SK-N-SH (cell line): ENCODE results near the gene MTHFD2L. TPM values are rescaled to one million over a fixed set of nuclear protein-coding genes. Genes with fewer than 3 reads are reported as not detected.

Experiments
- CTCF ChIA-PET: fragments of 300-600, 350-600 bp; formaldehyde crosslinking; extraction: SDS; loops from one replicate; lab custom pipeline; 2021; lab: Yijun Ruan, JAX
- POLR2A ChIA-PET: fragments of 350-600 bp; sonication (Branson Sonifier 250); formaldehyde crosslinking; extraction: SDS; loops from one replicate; lab custom pipeline; 2020; ENCODE audit warnings: antibody characterized with exemption, inconsistent platforms; lab: Yijun Ruan, JAX
- DNase-seq: peaks from one replicate; pipeline ENCODE4 v3.0.0; 2012
- H2AFZ ChIP-seq: fragments of 200-600 bp; sonication (generic); 2 replicates; pipeline ENCODE4 v1.8.1; 2016; ENCODE audit warnings: antibody characterized with exemption, mild to moderate bottlenecking, low read depth
- H3F3A ChIP-seq: fragments of 200-600 bp; sonication (generic); replicated peaks from 2 replicates; pipeline ENCODE3; 2016; ENCODE audit warnings: antibody characterized with exemption, mild to moderate bottlenecking; ENCODE audit not compliant: insufficient read depth
- H3K27ac ChIP-seq, 2 experiments: fragments of 200-500 bp in 1 of 2; fragments of 200-600 bp in 1 of 2; sonication (Bioruptor generic) in 1 of 2; sonication (generic), shearing (Covaris generic) in 1 of 2; 2 replicates each; pipeline versions ENCODE4 v1.5.1 to v1.6.1; 2014 to 2016; ENCODE audit warnings: low read depth in 2 of 2, inconsistent platforms in 1 of 2, low read length in 1 of 2, mild to moderate bottlenecking in 1 of 2, mixed read lengths in 1 of 2
- H3K27me3 ChIP-seq: fragments of 200-600 bp; sonication (generic), shearing (Covaris generic); 2 replicates; pipeline ENCODE4 v1.6.1; 2016; ENCODE audit warnings: mixed run types; ENCODE audit not compliant: insufficient read depth
- H3K36me3 ChIP-seq, 2 experiments: fragments of 200-500 bp in 1 of 2; fragments of 200-600 bp in 1 of 2; sonication (Bioruptor generic) in 1 of 2; sonication (generic) in 1 of 2; replicated peaks in 1 of 2; 2 replicates each; pipeline versions ENCODE3 to v1.5.1; 2014 to 2016; ENCODE audit warnings: low read length in 1 of 2, mild to moderate bottlenecking in 1 of 2; ENCODE audit not compliant: insufficient read depth in 2 of 2, control insufficient read depth in 1 of 2
- H3K4me1 ChIP-seq, 2 experiments: fragments of 200-500 bp in 1 of 2; fragments of 200-600 bp in 1 of 2; sonication (Bioruptor generic) in 1 of 2; sonication (generic), shearing (Covaris generic) in 1 of 2; 2 replicates each; pipeline versions ENCODE4 v1.5.1 to v1.6.1; 2014 to 2016; ENCODE audit warnings: low read depth in 1 of 2, low read length in 1 of 2, mixed run types in 1 of 2; ENCODE audit not compliant: insufficient read depth in 2 of 2, control insufficient read depth in 1 of 2
- H3K4me2 ChIP-seq: fragments of 200-600 bp; sonication (generic), shearing (Covaris generic); 2 replicates; pipeline ENCODE4 v1.6.1; 2017; ENCODE audit warnings: mixed run types
- H3K4me3 ChIP-seq, 2 experiments: fragments of 200-500 bp in 1 of 2; fragments of 200-600 bp in 1 of 2; sonication (Bioruptor generic) in 1 of 2; sonication (generic), shearing (Covaris generic) in 1 of 2; 2 replicates each; pipeline versions ENCODE4 v1.5.1 to v1.8.1; 2014 to 2016; ENCODE audit warnings: low read depth in 2 of 2, inconsistent platforms in 1 of 2, low read length in 1 of 2, mild to moderate bottlenecking in 1 of 2, mixed read lengths in 1 of 2, moderate library complexity in 1 of 2
- H3K79me2 ChIP-seq: fragments of 200-600 bp; sonication (generic); 2 replicates; pipeline ENCODE4 v1.8.1; 2017; ENCODE audit warnings: mild to moderate bottlenecking; ENCODE audit not compliant: insufficient read depth
- H3K9ac ChIP-seq: fragments of 200-600 bp; sonication (generic); 2 replicates; pipeline ENCODE4 v1.6.1; 2017; ENCODE audit warnings: mixed run types
- H3K9me2 ChIP-seq: fragments of 200-600 bp; sonication (generic); 2 replicates; pipeline ENCODE4 v1.6.1; 2017; ENCODE audit warnings: mixed run types
- H3K9me3 ChIP-seq: fragments of 200-600 bp; sonication (generic); 2 replicates; pipeline ENCODE4 v1.6.1; 2017; ENCODE audit warnings: mixed run types, mild to moderate bottlenecking, moderate library complexity
- H4K20me1 ChIP-seq: fragments of 200-600 bp; sonication (generic); 2 replicates; pipeline ENCODE4 v1.6.1; 2017; ENCODE audit warnings: mild to moderate bottlenecking, mixed run types; ENCODE audit not compliant: insufficient read depth
- FOXJ3 ChIP-seq: sonication (generic); formaldehyde crosslinking; IDR thresholded peaks from 2 replicates; pipeline ENCODE4 v1.5.1; 2020; ENCODE audit warnings: mild to moderate bottlenecking, missing genetic modification reagents
- GABPA ChIP-seq: IDR thresholded peaks from 2 replicates; pipeline ENCODE4 v1.4.0; 2012; ENCODE audit warnings: low read depth, mild to moderate bottlenecking
- GATA2 ChIP-seq: sonication (generic); formaldehyde crosslinking; IDR thresholded peaks from 2 replicates; pipeline ENCODE4 v1.5.0; 2020; ENCODE audit warnings: mild to moderate bottlenecking, missing genetic modification reagents
- MEF2A ChIP-seq: IDR thresholded peaks from 2 replicates; pipeline ENCODE4 v1.4.0; 2012; ENCODE audit warnings: low read depth, borderline replicate concordance
- NFIC ChIP-seq: IDR thresholded peaks from 2 replicates; pipeline ENCODE4 v1.4.0; 2012; ENCODE audit warnings: borderline replicate concordance
- RCOR1 ChIP-seq: fragments of 150-350 bp; IDR thresholded peaks from 2 replicates; pipeline ENCODE4 v1.6.1; 2017; ENCODE audit warnings: antibody characterized with exemption, low read length
- REST ChIP-seq: IDR thresholded peaks from 2 replicates; pipeline ENCODE4 v1.6.1; 2012; ENCODE audit warnings: mild to moderate bottlenecking, low read depth, low read length, moderate library complexity
- RFX5 ChIP-seq: IDR thresholded peaks from 2 replicates; pipeline ENCODE4 v1.6.1; 2012; ENCODE audit warnings: mild to moderate bottlenecking, improper control_type of control experiment, low read length
- SIN3A ChIP-seq: IDR thresholded peaks from 2 replicates; pipeline ENCODE4 v1.6.1; 2012; ENCODE audit warnings: low read depth, mild to moderate bottlenecking, low read length, moderate library complexity, borderline replicate concordance
- TAF1 ChIP-seq: IDR thresholded peaks from 2 replicates; pipeline ENCODE4 v1.6.1; 2012; ENCODE audit warnings: low read depth, mild to moderate bottlenecking, low read length, moderate library complexity, borderline replicate concordance
- TEAD4 ChIP-seq: IDR thresholded peaks from 2 replicates; pipeline ENCODE4 v1.4.0; 2012; ENCODE audit warnings: mild to moderate bottlenecking, borderline replicate concordance; ENCODE audit not compliant: insufficient read depth
- USF1 ChIP-seq: IDR thresholded peaks from 2 replicates; pipeline ENCODE4 v1.4.0; 2012; ENCODE audit warnings: low read depth, borderline replicate concordance
- USF2 ChIP-seq: fragments of 150-350 bp; IDR thresholded peaks from 2 replicates; pipeline ENCODE4 v1.6.1; 2017; ENCODE audit warnings: antibody characterized with exemption, low read length, low read depth, borderline replicate concordance
- polyA plus RNA-seq, 3 experiments: library from polyadenylated mRNA; depleted of rRNA; stranded (reverse); fragments of >200 nt; gene quantifications; 2 replicates each; pipeline ENCODE4 v1.2.3, GENCODE V29; 2012
- TF ChIP-seq, protein P1 (sequence below): IDR thresholded peaks from 2 replicates; pipeline ENCODE4 v1.4.0; 2012; ENCODE audit warnings: low read depth

The MTHFD2L gene
- polyA plus RNA-seq, 1 of the 3 experiments (the other 2 are of a cell fraction) = 4.8 TPM

DNA sequence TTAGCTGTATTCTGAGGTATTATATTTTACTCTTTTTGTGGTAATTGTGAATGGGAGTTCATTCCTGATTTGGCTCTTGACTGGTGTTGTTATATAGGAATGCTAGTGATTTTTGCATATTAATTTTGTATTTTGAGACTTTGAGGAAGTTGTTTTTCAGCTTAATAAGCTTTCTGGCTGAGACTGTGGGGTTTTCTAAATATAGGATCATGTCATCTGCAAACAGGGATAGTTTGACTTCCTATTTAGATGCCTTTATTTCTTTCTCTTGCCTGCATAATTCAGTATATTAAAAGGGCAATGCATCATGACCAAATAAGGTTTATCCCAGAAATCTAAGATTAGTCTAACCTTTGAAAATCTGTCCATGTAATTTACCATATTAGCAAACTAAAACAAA, 105.6 kb downstream of the MTHFD2L start:
- H3K27ac ChIP-seq = no peak overlapping the region
- CTCF ChIA-PET = no interaction called here
- H3K9me3 ChIP-seq = no peaks in the 10 kb centered on the region
- H3K36me3 ChIP-seq = no peaks in the 10 kb centered on the region
- no peak overlapping the region for H3K4me3 ChIP-seq
- no peak overlapping the region for H3K4me2 ChIP-seq
- DNase-seq = no peak
- no peaks in the 10 kb centered on the region for H3K9me2 ChIP-seq
- TF ChIP-seq RCOR1 = no peak
- TF ChIP-seq TAF1 = no peak
- TF ChIP-seq REST = no peak
- no peak for TF ChIP-seq GATA2 (CRISPR knock-in tag)
- TF ChIP-seq TEAD4 = no peak
- no peak for TF ChIP-seq USF1
- no peak for TF ChIP-seq FOXJ3 (CRISPR knock-in tag)
- TF ChIP-seq SIN3A = no peak
- no peak for TF ChIP-seq USF2
- no peak for TF ChIP-seq RFX5
- TF ChIP-seq MEF2A = no peak
- TF ChIP-seq, protein P1, sequence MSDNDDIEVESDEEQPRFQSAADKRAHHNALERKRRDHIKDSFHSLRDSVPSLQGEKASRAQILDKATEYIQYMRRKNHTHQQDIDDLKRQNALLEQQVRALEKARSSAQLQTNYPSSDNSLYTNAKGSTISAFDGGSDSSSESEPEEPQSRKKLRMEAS = no peak
- TF ChIP-seq NFIC = no peak
- no peak for TF ChIP-seq GABPA
- no peaks in the 10 kb centered on the region; a peak in 1 of 4 replicates for H3K4me1 ChIP-seq
- H2AFZ ChIP-seq = no peak overlapping the region
- no peaks in the 10 kb centered on the region for H4K20me1 ChIP-seq
- no peaks in the 10 kb centered on the region for H3K27me3 ChIP-seq
- POLR2A ChIA-PET = no interaction called here
- H3K79me2 ChIP-seq = no peaks in the 10 kb centered on the region
- no peak overlapping the region for H3K9ac ChIP-seq
- peaks cover 6% of the 10 kb centered on the region for H3F3A ChIP-seq
